RWPE2 (cell line): Measurements from ENCODE around the gene NPAS1.

Experiments used
- ATAC-seq: fragments of 200-7000 bp; cut with Tn5 transposase; 3 replicates; pipeline ENCODE4 v1.9.1; 2021; ENCODE audit warnings: low read depth
- DNase-seq: peaks from one replicate; pipeline ENCODE4 v3.0.0-alpha.2; 2020; ENCODE audit warnings: low spot score
- H3K27ac ChIP-seq: fragments of 450-650 bp; 2 replicates; pipeline ENCODE4 v1.5.1; 2017; ENCODE audit warnings: mild to moderate bottlenecking; ENCODE audit not compliant: poor library complexity, severe bottlenecking
- H3K27me3 ChIP-seq: fragments of 250-450 bp; sonication (Bioruptor Pico); 2 replicates; pipeline ENCODE4 v1.5.1; 2021; ENCODE audit warnings: mild to moderate bottlenecking, moderate library complexity; ENCODE audit not compliant: insufficient read depth, poor library complexity, severe bottlenecking
- H3K36me3 ChIP-seq: fragments of 250-450 bp; sonication (Bioruptor Pico); 2 replicates; pipeline ENCODE4 v1.5.1; 2020; ENCODE audit warnings: low read depth, mild to moderate bottlenecking, moderate library complexity
- H3K4me1 ChIP-seq: fragments of 250-450 bp; sonication (Bioruptor Pico); 2 replicates; pipeline ENCODE4 v1.5.1; 2021; ENCODE audit warnings: mild to moderate bottlenecking, moderate library complexity; ENCODE audit not compliant: insufficient read depth, poor library complexity, severe bottlenecking
- H3K4me3 ChIP-seq: fragments of 250-450 bp; sonication (Bioruptor Pico); 2 replicates; pipeline ENCODE4 v1.5.1; 2021; ENCODE audit warnings: mild to moderate bottlenecking, moderate library complexity; ENCODE audit not compliant: severe bottlenecking
- H3K9me3 ChIP-seq: fragments of 250-450 bp; sonication (Bioruptor Pico); 2 replicates; pipeline ENCODE4 v1.5.1; 2021; ENCODE audit warnings: mild to moderate bottlenecking, moderate library complexity; ENCODE audit not compliant: severe bottlenecking
- CTCF ChIP-seq: fragments of 450-650 bp; IDR thresholded peaks from one replicate; pipeline ENCODE4 v1.5.1; 2017; ENCODE audit warnings: mild to moderate bottlenecking, moderate library complexity; ENCODE audit not compliant: poor library complexity, severe bottlenecking

NPAS1 gene

DNA sequence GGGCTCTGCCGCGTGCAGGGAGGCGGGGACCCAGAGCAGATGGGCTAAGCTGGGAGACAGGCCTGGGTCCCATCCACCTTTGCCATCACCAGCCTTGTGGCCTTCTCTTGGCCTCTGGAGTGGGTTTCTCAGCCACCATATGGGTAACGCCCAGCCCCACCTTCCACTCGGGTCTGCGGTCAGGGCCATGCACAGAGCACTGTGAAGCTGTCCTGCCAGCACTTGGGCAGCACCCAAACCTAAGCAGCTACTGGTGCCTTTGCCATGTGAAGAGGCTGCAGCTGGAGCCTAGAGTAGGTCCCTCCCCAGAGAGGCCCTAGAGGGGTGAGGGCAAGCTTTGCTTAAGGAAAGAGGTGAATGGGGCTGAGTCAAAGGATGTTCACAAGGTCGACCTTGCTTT lies 24.1 kb upstream of the NPAS1 start:
- Histone ChIP-seq H3K36me3 (peaks cover 76% of the 10 kb centered on the region), H3K4me1 (no peaks in the 10 kb centered on the region), H3K27me3 (no peaks in the 10 kb centered on the region), H3K27ac (no peak overlapping the region), H3K4me3 (no peak overlapping the region), H3K9me3 (no peaks in the 10 kb centered on the region)
- TF ChIP-seq CTCF: no peak
- no peak for ATAC-seq
- DNase-seq: no peak

DNA sequence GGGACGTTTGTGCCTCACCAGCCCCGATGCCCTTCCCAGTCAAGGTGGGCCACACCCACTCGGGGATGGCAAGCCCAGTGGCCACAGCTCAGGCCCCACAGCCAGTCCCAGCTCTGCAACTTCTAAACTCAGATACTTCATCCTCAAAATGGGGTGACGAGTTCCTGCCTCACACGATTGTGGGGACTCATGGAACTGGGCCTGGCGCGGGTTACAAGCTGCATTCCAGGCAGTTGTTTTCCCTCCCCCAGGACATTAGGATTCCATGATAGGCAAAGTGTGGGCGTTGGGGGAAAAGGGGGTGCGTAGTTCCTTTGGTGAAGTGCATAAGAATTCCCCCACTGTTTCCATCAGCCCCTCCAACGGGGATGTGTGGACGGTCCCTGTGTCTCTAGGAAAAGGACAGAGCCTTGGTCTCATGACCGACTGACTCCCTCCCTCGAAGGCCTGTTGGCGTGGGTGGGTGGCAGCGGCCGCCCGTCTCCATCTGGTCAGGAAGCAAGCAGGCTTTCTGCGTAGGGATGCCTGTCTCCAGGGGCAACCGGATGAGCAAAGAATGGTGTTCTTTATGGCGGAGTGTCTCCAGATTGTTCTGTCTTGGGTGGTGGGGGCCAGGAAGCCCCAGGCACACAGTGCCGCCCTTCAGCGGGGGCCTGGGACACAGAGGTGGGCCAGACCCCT lies 21.1 kb upstream of the NPAS1 start:
- DNase-seq: no peak
- Histone ChIP-seq H3K27ac (no peak overlapping the region), H3K4me3 (no peak overlapping the region), H3K36me3 (peaks cover 50% of the 10 kb centered on the region), H3K4me1 (no peaks in the 10 kb centered on the region), H3K27me3 (no peaks in the 10 kb centered on the region), H3K9me3 (no peaks in the 10 kb centered on the region)
- no peak for ATAC-seq
- TF ChIP-seq CTCF: no peak

GRCh38 chr19:46999377-46999776 lies 20.3 kb upstream of the NPAS1 start:
- Histone ChIP-seq H3K4me3 (no peak overlapping the region), H3K4me1 (no peaks in the 10 kb centered on the region), H3K9me3 (no peaks in the 10 kb centered on the region), H3K36me3 (peaks cover 42% of the 10 kb centered on the region), H3K27me3 (no peaks in the 10 kb centered on the region), H3K27ac (no peak overlapping the region)
- no peak for DNase-seq
- no peak for TF ChIP-seq CTCF
- no peak for ATAC-seq

GRCh38 chr19:46999878-47000277 lies 19.8 kb upstream of the NPAS1 start:
- H3K27me3 ChIP-seq: no peaks in the 10 kb centered on the region
- H3K4me3 ChIP-seq: no peak overlapping the region
- ATAC-seq (no peak), DNase-seq (no peak)
- no peak for TF ChIP-seq CTCF
- H3K27ac ChIP-seq: no peak overlapping the region
- H3K9me3 ChIP-seq: no peaks in the 10 kb centered on the region
- H3K36me3 ChIP-seq: peaks cover 37% of the 10 kb centered on the region
- no peaks in the 10 kb centered on the region for H3K4me1 ChIP-seq

DNA sequence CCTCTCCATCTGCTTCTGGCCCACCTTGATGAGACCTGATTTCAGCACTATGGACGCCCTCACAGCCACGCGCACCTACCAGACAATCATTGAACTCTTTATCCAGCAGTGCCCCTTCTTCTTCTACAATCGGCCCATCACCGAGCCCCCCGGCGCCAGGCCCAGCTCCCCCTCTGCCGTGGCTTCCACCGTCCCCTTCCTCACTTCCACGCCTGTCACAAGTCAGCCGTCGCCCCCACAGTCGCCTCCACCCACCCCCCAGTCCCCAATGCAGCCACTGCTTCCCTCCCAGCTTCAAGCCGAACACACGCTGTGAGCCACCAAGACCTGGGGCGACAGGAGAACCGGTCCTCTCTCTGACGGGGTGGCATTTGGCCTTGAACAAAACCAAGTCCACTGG lies 19.3 kb upstream of the NPAS1 start:
- H3K4me3 ChIP-seq: no peak overlapping the region
- H3K36me3 ChIP-seq: peaks cover 37% of the 10 kb centered on the region
- ATAC-seq (no peak), DNase-seq (no peak)
- no peak for TF ChIP-seq CTCF
- no peak overlapping the region for H3K27ac ChIP-seq
- no peaks in the 10 kb centered on the region for H3K9me3 ChIP-seq
- no peaks in the 10 kb centered on the region for H3K4me1 ChIP-seq
- H3K27me3 ChIP-seq: no peaks in the 10 kb centered on the region
